Stimulated activated CD8-positive, alpha-beta memory T cell treated with anti-CD3 and anti-CD28 coated beads, Interleukin-4, amount 100 ng/mL, for 24 hours (primary cell): ENCODE results near the gene CLDN22.

Experiments
- DNase-seq: peaks from one replicate; pipeline ENCODE4 v3.0.0-alpha.2; 2020; ENCODE audit warnings: low read depth

The CLDN22 gene

DNA sequence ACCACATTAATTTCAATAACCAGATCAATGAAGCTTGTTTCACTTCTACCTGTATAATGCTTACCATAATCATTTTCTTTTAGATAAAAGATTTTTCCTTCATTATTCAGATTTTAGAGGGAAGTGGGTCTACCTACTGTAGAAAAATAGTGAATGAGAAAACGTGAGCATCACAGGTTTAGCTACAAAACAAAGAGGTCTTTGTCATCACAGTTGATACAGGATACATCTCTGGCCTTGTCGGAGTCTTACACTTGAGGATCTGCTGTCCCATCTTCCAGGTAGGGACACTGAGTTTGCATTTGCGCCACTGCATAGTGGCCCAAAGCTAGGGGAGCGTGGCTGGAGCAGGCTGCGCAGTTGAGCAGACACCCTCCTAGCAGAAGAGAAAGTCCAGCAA, 1.4 kb upstream of the CLDN22 start:
- DNase-seq, result no peak

DNA sequence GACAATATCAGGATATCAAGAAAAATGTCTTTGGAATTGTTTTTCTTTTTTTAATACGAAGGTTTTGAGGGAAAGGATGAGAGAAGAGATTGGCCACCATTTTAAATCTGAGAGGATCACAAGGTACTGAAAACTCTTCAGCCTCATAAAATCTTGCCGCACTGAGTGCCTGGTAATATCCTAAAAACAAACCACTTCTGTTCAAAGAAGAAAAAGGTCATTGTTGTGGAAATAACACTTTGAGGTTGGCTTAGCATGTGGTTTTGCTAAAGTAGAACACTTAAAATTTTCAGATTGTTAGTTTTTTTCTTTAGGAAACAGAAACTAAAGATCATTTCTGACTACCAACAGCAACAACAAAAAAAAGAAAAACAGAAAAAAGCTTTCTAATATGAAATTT, 1.0 kb upstream of the CLDN22 start:
- DNase-seq, result no peak

DNA sequence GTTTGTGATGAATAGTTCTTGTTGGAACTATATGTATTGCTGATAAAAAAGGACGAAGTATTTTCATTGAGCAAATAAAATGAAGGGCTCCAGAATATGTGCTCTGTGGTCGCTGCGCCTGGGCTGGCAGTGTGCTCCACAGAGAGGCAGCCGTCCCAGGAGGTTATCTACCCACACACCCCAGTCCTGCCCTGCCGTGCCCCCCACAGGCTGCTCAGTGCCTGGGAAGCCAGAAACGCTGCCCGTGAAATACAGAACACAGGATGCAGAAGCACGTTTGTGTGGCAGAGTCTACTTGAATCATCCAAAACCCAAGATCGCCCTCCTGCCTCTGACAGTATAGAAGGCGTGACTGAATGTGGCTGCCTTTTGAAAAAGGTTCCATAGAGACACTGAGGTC, 1.4 kb downstream of the CLDN22 start:
- no peak for DNase-seq

DNA sequence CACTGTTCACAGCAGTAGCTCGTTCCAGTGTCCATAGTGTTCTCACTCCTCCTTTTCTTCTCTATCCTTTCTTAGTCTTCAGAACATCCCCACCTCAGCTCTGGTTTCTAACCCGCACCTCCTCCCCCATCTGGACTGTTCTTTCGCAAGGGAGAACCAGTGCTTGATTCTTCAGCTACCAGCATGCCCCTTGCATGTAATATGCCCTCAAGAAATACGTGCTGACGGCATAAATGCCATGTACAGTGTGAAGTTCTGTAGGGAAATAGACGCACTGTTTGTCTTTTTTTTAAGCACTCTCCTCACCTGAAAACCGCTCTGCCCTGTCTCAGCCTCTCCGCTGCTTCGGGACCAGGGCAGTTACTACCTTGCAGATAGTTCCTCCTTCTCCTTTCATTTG, 5.3 kb downstream of the CLDN22 start:
- DNase-seq, result no peak

DNA sequence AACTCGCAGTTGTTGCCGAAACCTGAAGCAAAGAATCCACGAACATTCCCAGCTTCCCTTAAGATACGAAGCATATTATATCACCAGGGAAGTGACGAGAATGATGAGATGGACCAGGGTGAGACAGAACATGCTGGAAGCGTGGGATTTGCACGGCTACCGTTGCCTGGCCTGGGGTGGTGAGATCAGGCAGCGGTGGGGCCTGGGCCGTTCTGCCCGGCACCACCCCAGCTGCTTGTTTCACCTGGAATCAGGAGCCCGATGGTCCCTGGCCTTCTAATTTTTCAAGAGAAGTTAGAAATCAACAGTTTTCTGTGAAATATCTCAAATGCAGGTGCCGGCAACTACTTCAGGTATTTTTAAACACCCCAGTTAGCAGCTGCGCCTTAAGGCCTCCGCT, 5.7 kb downstream of the CLDN22 start:
- DNase-seq, result no peak

DNA sequence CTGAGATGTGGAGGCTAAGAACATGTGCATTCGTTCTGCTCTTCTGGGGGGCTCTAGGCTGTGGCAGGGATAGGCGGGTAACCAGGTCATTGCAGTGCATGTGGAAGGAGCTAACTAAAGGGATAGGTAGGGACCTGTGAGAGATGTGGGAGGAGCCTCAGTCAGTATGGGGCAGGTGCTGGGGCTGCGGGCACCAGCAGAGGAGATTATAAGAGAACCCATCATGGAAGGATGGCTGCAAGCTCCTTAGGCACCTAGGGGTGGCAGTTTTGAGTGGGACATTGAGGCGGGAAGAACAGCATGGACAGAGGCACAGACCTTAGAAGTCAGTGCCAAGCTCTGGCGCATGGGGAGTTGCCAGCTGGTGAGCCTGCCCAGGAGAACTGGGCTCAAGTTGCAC, 7.2 kb downstream of the CLDN22 start:
- DNase-seq, result no peak

DNA sequence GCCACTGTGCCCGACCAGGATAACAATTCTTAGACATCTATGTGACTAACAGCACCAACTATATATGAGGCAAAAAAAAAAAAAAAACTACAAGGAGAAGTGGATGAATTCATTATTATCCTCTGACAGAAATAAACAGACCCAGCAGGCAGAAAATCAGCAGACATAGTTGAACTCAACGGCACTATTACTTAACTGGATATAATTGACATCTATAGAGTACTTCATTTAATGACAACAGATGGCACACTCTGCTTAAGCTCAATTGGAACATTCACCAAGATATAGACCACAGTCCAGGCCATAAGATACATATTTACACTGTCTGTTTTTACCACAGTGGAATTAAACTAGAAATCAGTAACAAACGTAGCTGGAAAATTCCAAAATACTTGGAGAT, 13.3 kb downstream of the CLDN22 start:
- no peak for DNase-seq

DNA sequence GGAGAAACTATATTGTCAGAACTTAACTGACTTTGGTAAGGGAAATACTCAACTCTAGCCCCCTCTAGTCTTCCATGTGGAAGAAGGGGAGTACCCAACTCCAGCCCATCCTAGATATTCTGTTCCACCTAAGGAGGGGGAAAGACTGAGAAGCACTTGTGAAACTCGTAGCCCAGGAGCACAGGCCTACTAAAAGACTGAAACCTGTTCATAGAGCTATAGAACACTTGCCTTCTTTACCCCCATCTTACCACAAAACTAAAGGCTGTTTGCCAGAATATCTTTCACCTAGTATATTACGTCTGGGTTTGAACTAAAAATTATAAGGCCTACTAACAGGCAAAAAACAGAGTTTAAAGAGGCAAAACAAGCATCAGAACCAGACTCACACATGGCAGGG, 15.5 kb downstream of the CLDN22 start:
- no peak for DNase-seq

DNA sequence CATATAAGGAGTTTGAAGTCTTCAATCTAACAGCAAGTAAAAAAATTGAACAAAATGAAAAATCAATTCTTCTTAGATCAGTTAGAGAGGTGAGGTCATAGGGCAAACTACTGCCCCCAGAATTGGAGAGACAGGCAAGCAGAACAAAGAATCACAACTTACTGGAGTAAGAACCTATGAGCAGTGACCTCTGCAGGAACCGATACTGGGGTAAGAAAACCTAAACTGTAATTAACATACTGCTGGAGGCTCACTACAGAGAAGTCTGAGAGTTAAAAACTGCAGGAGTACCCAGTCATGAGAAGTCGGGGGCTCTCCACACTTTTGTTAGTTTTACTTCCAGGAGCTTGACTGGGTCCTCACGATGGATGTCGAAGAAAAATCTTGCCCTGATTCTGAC, 16.0 kb downstream of the CLDN22 start:
- DNase-seq, result no peak

DNA sequence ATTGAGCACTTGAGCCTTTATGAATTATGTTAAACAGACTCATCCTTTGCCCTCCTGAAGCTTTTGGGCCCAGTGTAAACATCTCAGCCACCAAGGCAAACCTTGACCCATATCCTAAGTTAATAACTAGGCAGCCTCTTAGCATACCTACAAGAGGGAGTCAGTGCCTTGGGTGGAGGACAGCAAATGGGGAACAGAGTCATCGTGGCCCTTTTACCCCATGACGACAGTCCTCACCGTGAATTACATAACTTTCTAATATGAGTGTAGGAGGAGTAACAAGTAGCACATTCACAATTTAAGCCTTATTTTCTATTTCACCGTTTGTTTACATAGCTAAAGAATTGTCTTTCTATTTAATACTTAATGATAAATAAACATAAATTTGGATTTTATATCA, 16.8 kb downstream of the CLDN22 start:
- no peak for DNase-seq

DNA sequence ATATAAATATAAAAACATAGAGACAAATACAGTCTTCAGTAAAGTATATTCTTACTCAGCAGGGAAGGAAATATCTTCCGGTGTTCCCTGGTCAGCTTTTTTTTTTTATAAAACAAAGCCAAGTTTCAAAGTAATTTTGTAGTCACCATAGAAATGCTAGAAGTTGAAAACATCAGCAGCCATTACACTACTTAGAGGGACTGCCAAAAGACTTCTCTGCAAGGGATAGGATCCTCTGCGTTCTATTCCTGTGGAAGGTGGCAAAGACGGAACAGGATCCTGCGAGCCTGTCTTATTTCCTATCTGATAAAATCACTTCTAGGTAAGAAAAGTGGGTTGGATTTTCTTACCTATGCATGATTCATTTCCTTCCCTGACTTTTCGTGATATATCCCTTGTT, 19.4 kb downstream of the CLDN22 start:
- DNase-seq, result no peak

DNA sequence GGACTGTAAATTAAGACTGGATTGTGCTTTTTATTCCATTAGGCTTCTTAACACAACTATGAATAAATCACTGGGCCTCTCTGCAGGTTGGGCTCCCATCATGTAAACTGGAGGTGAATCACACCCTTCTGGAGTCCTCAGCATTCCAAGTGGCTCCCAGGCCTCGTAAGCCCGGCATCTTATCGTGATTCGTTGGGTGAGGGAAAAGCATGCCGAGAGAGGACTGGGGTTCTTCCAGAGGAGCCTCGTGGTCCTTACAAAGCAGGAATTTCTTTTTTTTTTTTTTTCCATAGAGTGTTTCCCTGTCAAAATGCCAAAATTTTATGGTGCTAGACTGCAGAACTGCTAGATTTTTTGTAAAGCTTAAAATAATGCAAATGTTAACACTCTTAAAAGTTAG, 20.0 kb downstream of the CLDN22 start:
- DNase-seq, result no peak

DNA sequence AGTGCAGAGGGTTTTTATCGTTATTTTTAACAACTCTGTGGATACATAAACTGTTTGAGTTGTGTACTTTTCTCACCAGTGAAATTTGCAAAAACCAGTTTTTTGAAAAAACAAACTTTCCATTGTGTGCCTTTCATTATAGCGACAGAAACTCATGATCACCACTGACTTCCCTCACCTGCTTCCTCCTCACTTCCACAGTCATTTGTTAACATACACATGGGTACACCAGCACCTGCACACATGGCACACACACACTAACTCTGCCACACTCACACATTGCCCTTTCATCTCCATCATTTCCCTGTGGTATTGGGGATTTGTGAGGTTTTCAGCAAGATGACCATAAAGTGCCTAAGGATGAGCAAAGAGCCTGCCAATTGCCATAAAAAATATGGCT, 20.6 kb downstream of the CLDN22 start:
- DNase-seq, result no peak

DNA sequence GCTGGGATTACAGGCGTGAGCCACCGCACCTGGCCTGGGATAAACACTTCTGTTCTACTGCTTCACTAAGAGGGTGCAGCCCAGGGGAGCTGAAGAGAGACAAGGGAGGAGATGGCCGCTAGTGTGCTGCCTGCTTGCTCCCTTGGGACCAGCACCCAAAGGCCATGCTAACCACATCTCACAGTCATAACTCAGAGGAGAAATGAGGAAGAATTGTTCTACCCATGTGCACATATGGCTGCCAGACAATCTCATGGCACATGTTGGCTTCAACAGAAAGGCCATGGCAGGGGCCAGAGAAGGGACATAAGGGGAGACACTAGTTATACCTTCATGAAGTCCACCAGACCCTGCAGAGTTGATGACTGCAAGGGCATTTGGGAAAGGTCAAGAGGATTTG, 22.4 kb downstream of the CLDN22 start:
- DNase-seq, result no peak

DNA sequence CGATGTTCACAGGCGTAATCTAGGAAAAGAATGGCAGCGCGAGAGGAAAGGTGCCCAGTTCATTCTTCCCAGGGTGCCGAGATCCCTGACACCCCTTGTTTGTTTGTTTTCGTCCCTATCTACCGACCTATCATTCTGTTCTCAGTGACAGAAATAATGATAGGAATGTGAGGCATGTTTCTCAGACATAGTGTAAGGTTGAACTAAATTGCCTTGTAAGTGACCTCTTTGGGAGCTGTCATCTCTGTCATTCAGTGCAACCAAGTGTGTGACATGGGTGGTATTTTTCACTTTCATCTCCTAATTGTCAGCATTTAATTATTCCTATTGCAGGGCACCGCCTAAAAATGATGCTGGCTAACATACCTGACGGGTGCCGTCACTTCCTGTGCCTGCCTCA, 24.4 kb downstream of the CLDN22 start:
- no peak for DNase-seq

DNA sequence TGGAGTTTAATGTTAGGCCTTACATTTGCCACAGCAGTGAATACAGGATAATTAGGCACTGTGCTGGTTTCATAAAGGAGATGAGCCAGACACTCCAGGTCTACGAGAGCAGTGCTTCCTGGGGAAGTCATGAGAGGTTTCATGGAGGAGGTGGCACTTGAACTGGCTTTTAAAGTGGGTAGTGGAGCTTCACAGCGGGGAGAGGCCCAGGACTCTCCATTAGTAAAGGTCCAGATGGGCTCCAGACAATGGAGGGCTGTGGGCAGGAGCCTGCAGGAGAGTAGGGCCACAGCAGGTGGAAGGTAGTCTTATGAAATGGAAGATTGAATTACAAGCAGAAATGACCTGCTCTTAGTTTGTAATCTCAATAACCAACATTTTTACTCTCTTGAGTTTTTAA, 29.0 kb downstream of the CLDN22 start:
- DNase-seq, result no peak

DNA sequence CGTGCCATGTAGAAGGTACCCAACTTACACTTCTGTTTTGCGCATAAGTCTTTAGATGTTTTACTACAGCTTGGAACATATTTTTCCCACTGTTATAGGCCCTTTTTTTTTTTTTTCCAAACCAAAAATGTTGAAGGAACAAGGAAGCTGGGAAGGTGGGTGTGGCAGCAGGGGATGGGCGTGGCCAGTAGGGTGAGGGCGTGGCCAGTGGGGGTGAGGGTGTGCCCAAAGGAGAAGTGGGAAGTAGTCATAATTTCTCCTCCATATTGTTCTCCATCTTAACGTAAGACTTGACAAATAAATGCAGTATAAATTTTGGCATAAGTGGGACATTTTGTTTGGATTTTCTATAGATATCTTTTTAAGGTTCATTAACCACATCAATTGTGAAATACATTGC, 30.4 kb downstream of the CLDN22 start:
- DNase-seq, result no peak

DNA sequence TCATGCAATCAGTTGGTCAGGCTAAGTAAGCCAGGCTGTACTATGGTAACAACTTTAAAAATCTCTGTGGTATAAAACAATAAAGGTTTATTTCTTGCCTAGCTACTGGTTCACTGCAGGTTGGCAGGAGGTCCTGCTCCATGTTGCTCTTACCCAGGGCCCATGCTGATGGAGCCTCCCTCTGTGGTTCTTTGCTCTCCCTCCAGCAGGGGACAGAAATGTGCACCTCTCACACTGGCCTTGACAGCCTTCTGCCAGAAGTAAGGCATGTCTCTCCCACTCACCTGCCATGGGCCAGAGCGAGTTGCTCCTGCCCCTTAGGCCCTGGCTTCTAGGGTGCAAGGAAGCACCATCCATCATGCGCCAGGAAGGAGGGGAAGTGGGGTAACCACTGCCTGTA, 31.1 kb downstream of the CLDN22 start:
- DNase-seq, result no peak

DNA sequence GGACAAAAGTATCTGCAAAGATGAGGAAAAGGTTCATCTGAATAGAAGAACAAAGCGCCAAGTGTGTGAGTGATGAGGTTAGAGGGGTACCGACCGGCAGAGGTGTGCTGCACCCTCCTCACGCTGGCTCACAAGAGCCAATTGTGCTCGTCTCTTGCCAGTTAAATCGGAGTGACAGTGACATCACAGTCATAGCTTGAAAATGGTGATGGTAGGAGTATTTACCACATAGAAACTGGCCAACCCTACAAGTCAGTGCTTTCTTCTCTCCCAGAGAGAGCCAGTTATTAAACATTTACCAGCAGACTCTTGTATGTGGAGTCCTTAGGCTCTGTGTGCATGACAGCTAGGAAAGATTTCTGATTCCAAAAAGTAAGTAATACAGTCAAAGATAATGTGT, 32.4 kb downstream of the CLDN22 start:
- no peak for DNase-seq

DNA sequence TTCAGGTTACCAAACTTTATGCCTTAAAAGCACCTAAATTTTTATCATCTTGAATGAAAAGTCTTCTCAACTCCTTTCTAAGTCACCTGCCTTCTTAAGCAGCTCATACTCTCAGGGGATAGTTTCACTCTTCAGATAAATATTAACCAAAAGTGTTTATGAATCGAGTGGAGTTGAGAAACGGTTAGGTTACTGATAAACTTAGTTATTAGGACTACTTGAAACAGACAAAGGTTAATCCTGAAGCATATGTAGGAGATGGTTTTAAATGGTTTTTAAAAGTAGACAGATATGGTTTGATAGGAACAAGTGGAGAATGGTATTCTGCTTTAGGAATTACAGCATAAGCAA, 32.8 kb downstream of the CLDN22 start:
- no peak for DNase-seq

DNA sequence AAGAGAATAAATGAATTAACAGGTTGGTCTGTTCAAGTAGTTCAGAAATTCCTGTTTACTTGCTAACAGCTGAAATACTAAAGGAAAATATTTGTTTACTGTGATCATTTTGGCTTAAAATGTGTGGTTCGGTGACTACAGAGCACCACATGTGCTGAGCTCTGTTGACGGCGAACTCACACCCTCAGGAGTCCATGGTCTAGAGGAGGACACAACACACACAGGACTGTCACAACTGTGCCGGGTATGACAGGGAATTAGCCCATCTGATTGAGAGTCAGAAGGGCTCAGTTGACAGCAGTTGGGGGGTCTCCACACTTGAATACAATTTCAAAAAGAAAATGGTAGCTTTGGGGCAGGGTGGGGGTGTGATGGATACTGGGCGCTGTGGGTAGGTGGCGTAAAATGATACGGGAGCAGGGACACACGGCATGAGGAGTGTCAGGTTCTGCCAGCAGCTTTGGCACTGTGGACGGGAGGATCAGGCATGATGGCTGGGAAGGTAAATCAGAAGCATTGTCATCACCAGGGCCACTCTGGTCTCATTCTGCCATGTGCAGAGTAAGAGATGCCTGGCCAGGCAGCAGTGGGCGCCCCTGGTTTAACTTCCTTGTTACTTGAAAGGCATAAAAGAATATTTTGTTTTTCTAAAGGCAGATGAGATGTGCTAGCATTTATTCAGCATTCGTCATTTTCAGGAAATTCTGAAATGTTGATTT, 33.3 kb downstream of the CLDN22 start:
- no peak for DNase-seq

DNA sequence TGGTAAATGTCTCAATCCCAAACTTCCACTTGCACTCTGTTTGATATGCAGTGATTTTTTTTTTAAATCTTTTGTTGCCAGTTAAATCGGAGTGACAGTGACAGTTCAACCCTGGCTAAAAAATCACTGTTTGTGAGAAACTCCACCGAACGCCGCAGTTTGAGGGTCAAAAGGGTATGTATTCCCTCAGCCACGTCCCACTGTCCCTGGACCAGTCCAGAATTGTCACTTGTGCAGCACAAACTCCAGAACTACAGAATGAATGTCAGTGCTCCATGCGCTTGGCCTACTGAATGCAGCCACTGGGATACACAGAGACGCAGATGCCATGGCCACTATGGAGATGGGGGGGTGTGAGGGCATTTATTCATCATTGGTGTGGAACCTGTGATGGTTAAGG, 34.2 kb downstream of the CLDN22 start:
- no peak for DNase-seq

DNA sequence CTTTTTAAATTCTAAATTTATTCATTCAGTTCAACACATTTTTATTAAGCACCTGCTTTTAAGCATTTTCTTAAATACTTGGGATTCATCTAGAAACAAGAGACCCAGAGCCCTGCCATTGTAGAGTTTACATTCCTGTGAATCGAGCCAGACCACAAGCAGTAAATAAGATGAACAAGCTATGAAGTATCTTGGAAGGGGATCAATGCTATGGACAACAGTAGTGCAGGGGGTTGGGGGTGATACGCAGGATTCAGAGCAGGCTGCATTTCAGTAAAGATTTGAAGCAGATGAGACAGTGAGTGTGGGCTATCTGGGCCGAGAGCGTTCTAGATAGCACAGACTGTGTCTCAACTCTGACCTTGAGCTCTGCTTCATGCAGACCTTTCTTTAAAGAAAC, 35.1 kb downstream of the CLDN22 start:
- DNase-seq, result no peak

DNA sequence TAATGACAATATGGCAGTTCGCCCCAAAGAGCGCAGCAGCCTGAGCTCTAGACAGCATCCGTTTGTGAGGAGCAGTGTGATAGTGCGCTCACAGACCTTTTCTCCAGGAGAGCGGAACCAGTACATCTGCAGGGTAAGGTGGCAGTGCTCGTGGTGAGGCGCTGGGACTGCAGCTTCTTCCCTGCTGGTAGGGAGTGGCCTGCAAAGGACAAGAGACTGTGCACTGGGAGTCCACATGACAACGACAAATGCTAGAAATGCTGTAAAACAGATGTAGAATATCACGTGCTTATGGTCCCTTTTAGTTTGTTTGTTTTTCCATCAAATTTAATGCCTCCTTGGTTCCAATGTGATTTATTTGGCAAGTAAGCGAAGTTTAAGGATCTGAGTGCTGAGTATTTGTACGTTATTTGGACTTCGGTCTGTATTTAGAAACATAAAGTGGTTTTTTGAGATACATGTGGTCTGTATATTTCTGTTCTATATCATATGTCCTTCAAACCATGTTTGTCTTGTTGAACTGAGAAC, 35.8 kb downstream of the CLDN22 start:
- DNase-seq, result no peak

DNA sequence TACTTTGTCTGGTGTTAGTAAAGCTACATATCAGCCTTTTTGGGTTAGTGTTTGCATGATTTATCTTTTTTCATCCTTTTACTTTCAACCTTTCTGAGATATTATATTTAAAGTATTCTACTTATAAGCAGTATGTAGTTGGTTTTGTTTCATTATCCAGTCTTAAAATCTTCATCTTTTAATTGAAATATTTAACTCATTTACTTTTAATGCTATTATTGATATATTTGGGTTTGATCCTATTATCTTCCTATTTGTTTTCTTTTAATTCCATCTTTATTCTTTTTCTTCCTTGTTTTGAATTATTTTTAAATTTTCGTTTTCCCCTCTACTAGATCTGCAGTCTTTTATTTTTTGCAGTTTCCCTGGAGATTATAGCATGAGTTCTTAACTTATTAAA, 44.0 kb downstream of the CLDN22 start:
- no peak for DNase-seq
